ENCODE data around the gene TNF.

TNF gene

GRCh38 chr6:31535538-31536324, 39.6 kb upstream of the TNF start:
- Histone ChIP-seq H3K9me3 (ENCODE audit: insufficient read depth, low read length) (no peaks in the 10 kb centered on the region), H3K4me1 (ENCODE audit: insufficient read depth, insufficient read length) (peaks cover 6% of the 10 kb centered on the region), H3K27me3 (ENCODE audit: insufficient read depth, insufficient read length) (no peaks in the 10 kb centered on the region), H3K4me3 (ENCODE audit: insufficient read length, low read depth) (no peak overlapping the region), H3K36me3 (ENCODE audit: insufficient read depth, insufficient read length, low read length) (peaks cover 97% of the 10 kb centered on the region), H3K9ac (ENCODE audit: insufficient read length, low read depth) (no peak overlapping the region)
- TF ChIP-seq SUZ12 (IDR thresholded peaks at IDR 0.05; ENCODE audit: extremely low read depth, insufficient read depth, insufficient read length) (no peak), ZNF274 (IDR thresholded peaks at IDR 0.05; ENCODE audit: low read depth, low read length) (no peak), YY1 (IDR thresholded peaks at IDR 0.05; ENCODE audit: insufficient read depth, insufficient read length) (no peak)
- no peak for DNase-seq (ENCODE audit: low read depth, low spot score)

DNA sequence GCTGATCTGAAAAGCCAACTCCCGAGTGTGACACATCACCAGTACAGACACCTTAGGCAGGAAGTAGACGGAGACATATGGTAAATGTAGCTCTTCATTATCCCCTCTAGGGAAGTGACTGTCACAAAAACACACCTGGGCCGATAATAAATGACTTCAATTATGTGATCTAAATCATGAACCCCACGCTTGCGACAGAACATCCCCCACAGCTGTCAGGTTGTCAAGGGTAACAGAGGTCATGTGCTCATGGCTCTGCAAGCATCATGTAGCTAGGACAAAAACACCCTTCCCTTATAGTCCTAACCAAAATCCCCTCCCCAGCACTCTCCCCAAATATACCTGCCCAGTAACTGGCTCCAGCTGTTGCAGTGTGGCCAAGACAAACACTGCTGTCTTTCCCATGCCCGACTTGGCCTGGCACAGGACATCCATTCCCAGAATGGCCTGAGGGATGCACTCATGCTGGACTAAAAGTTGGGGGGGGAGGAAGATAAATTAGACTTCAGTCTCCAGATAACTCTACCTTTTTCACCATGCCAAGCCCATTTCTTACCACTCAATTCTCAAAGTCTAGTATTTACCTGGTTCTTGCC, 36.5 kb upstream of the TNF start:
- TF ChIP-seq ZNF274 (IDR thresholded peaks at IDR 0.05; ENCODE audit: low read depth, low read length) (no peak), YY1 (IDR thresholded peaks at IDR 0.05; ENCODE audit: insufficient read depth, insufficient read length) (no peak), SUZ12 (IDR thresholded peaks at IDR 0.05; ENCODE audit: extremely low read depth, insufficient read depth, insufficient read length) (no peak)
- Histone ChIP-seq H3K4me3 (ENCODE audit: insufficient read length, low read depth) (no peak overlapping the region), H3K9ac (ENCODE audit: insufficient read length, low read depth) (no peak overlapping the region), H3K9me3 (ENCODE audit: insufficient read depth, low read length) (no peaks in the 10 kb centered on the region), H3K27me3 (ENCODE audit: insufficient read depth, insufficient read length) (no peaks in the 10 kb centered on the region), H3K4me1 (ENCODE audit: insufficient read depth, insufficient read length) (peaks cover 6% of the 10 kb centered on the region), H3K36me3 (ENCODE audit: insufficient read depth, insufficient read length, low read length) (peaks cover 74% of the 10 kb centered on the region)
- DNase-seq (ENCODE audit: low read depth, low spot score), result no peak

GRCh38 chr6:31540640-31541039, 34.7 kb upstream of the TNF start:
- peak overlapping the region; percentile 66 for H3K4me3 ChIP-seq (ENCODE audit: insufficient read length, low read depth)
- H3K9ac ChIP-seq (ENCODE audit: insufficient read length, low read depth), result peak overlapping the region; percentile 86
- H3K36me3 ChIP-seq (ENCODE audit: insufficient read depth, insufficient read length, low read length), result peaks cover 57% of the 10 kb centered on the region
- TF ChIP-seq YY1 (IDR thresholded peaks at IDR 0.05; ENCODE audit: insufficient read depth, insufficient read length), result no peak
- no peak for TF ChIP-seq ZNF274 (IDR thresholded peaks at IDR 0.05; ENCODE audit: low read depth, low read length)
- TF ChIP-seq SUZ12 (IDR thresholded peaks at IDR 0.05; ENCODE audit: extremely low read depth, insufficient read depth, insufficient read length), result no peak
- H3K27me3 ChIP-seq (ENCODE audit: insufficient read depth, insufficient read length), result no peaks in the 10 kb centered on the region
- no peak for DNase-seq (ENCODE audit: low read depth, low spot score)
- no peaks in the 10 kb centered on the region for H3K9me3 ChIP-seq (ENCODE audit: insufficient read depth, low read length)
- H3K4me1 ChIP-seq (ENCODE audit: insufficient read depth, insufficient read length), result peaks cover 3% of the 10 kb centered on the region

DNA sequence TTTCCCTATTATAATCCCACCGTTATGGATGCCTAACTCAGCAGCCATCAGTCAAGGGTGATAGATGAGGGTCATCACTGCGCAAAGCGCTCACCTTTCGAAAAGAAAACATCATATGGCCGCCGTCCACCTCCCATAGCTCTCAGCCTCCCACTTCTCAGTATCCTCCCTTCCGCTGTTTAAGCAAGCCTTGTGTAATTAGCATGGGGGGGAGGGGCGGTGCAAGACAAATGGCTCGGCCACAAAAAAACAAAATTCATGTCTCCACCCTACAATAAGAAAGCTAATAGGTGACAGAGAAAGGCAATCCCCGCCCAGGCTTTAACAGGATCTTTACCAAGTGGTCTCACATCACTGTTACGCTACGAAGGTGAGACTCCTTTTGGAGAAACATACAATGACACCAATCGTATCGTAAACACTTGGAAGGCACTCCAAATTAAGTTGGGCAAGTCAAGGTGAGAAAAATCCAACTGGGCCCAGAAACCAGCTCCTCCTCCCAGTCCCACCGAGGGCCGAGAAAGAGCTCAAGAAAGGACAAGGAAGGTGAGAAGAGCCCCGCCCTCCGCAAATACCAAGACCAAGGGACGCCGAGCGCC, 34.2 kb upstream of the TNF start:
- Histone ChIP-seq H3K27me3 (ENCODE audit: insufficient read depth, insufficient read length) (no peaks in the 10 kb centered on the region), H3K4me1 (ENCODE audit: insufficient read depth, insufficient read length) (peaks cover 6% of the 10 kb centered on the region), H3K9me3 (ENCODE audit: insufficient read depth, low read length) (no peaks in the 10 kb centered on the region), H3K9ac (ENCODE audit: insufficient read length, low read depth) (peak overlapping the region; percentile 86), H3K4me3 (ENCODE audit: insufficient read length, low read depth) (peak overlapping the region; percentile 66), H3K36me3 (ENCODE audit: insufficient read depth, insufficient read length, low read length) (peaks cover 52% of the 10 kb centered on the region)
- TF ChIP-seq YY1 (IDR thresholded peaks at IDR 0.05; ENCODE audit: insufficient read depth, insufficient read length) (no peak), ZNF274 (IDR thresholded peaks at IDR 0.05; ENCODE audit: low read depth, low read length) (no peak), SUZ12 (IDR thresholded peaks at IDR 0.05; ENCODE audit: extremely low read depth, insufficient read depth, insufficient read length) (no peak)
- peak; percentile 35 for DNase-seq (ENCODE audit: low read depth, low spot score)

- peak within 1 kb of the TSS; percentile 86 for H3K9ac ChIP-seq (ENCODE audit: insufficient read length, low read depth)
- peaks cover 45% of the 10 kb centered on the region for H3K36me3 ChIP-seq (ENCODE audit: insufficient read depth, insufficient read length, low read length)
- peak within 1 kb of the TSS; percentile 66 for H3K4me3 ChIP-seq (ENCODE audit: insufficient read length, low read depth)
- H3K9me3 ChIP-seq (ENCODE audit: insufficient read depth, low read length), result no peaks in the 10 kb centered on the region
- DNase-seq (ENCODE audit: low read depth, low spot score), result peak; percentile 89
- no peaks in the 10 kb centered on the region for H3K27me3 ChIP-seq (ENCODE audit: insufficient read depth, insufficient read length)
- H3K4me1 ChIP-seq (ENCODE audit: insufficient read depth, insufficient read length), result peaks cover 6% of the 10 kb centered on the region
- TF ChIP-seq SUZ12 (IDR thresholded peaks at IDR 0.05; ENCODE audit: extremely low read depth, insufficient read depth, insufficient read length) (no peak), YY1 (IDR thresholded peaks at IDR 0.05; ENCODE audit: insufficient read depth, insufficient read length) (peak; percentile 62)
Measured at GRCh38 chr6:31541658-31542521, 33.5 kb upstream of the TNF start, which contains the start of gene DDX39B. Gene DDX39B (minus strand): TSS chr6:31542003. CDS start chr6:31540532, 1,471 bp downstream.

GRCh38 chr6:31543639-31544038, 31.7 kb upstream of the TNF start:
- DNase-seq (ENCODE audit: low read depth, low spot score), result no peak
- Histone ChIP-seq H3K9ac (ENCODE audit: insufficient read length, low read depth) (peak overlapping the region; percentile 32), H3K9me3 (ENCODE audit: insufficient read depth, low read length) (no peaks in the 10 kb centered on the region), H3K36me3 (ENCODE audit: insufficient read depth, insufficient read length, low read length) (peaks cover 35% of the 10 kb centered on the region), H3K4me1 (ENCODE audit: insufficient read depth, insufficient read length) (peaks cover 10% of the 10 kb centered on the region), H3K27me3 (ENCODE audit: insufficient read depth, insufficient read length) (no peaks in the 10 kb centered on the region), H3K4me3 (ENCODE audit: insufficient read length, low read depth) (no peak overlapping the region)
- TF ChIP-seq ZNF274 (IDR thresholded peaks at IDR 0.05; ENCODE audit: low read depth, low read length), result no peak
- no peak for TF ChIP-seq SUZ12 (IDR thresholded peaks at IDR 0.05; ENCODE audit: extremely low read depth, insufficient read depth, insufficient read length)
- no peak for TF ChIP-seq YY1 (IDR thresholded peaks at IDR 0.05; ENCODE audit: insufficient read depth, insufficient read length)
